Gastrocnemius medialis (tissue), 4 donors: Measurements from ENCODE around the gene NDRG4. TPM values are rescaled to one million over a fixed set of nuclear protein-coding genes. Genes with fewer than 3 reads are reported as not detected.

Experiments
- ATAC-seq, 2 donors: fragments of 150-250 bp; one replicate each; pipeline ENCODE4 v1.9.1; 2016
- DNase-seq, 2 donors: peaks; one replicate each; pipeline ENCODE4 v3.0.0-alpha.2; 2019
- H3K27ac ChIP-seq, 4 donors: fragments of 200-600 bp; sonication (generic); 1 replicate in 1 of 4; 2 replicates in 3 of 4; pipeline ENCODE4 v1.5.1; 2016 to 2018; ENCODE audit warnings: mild to moderate bottlenecking in 2 of 4, moderate library complexity in 1 of 4
- H3K27me3 ChIP-seq, 3 donors: fragments of 200-600 bp; sonication (generic) in 2 of 3; 1 replicate in 1 of 3; 2 replicates in 2 of 3; pipeline versions ENCODE4 v1.5.1 to v1.6.0; 2016 to 2019; ENCODE audit warnings: mild to moderate bottlenecking in 1 of 3, moderate library complexity in 1 of 3
- H3K36me3 ChIP-seq, 2 donors: fragments of 200-600 bp; sonication (generic) in 1 of 2; one replicate each; pipeline ENCODE4 v1.5.1; 2017 to 2018
- H3K4me1 ChIP-seq, 2 donors: fragments of 200-600 bp; sonication (generic) in 1 of 2; one replicate each; pipeline ENCODE4 v1.5.1; 2016 to 2017; ENCODE audit warnings: mild to moderate bottlenecking in 2 of 2
- H3K4me3 ChIP-seq, 4 donors: fragments of 200-600 bp; sonication (generic) in 3 of 4; 1 replicate in 1 of 4; 2 replicates in 3 of 4; pipeline ENCODE4 v1.5.1; 2016 to 2019; ENCODE audit warnings: mild to moderate bottlenecking in 2 of 4
- H3K9me3 ChIP-seq, 3 donors: fragments of 200-600 bp; sonication (generic) in 2 of 3; 1 replicate in 1 of 3; 2 replicates in 2 of 3; pipeline ENCODE4 v1.5.1; 2016 to 2019
- CTCF ChIP-seq, 5 experiments: fragments of 450-650 bp in 3 of 5; fragments of 200-600 bp in 2 of 5; sonication (generic) in 2 of 5; IDR thresholded peaks in 4 of 5; conservative IDR thresholded peaks in 1 of 5; 1 replicate in 4 of 5; 2 replicates in 1 of 5; pipeline ENCODE4 v1.5.1; 2016 to 2019; ENCODE audit warnings: antibody characterized with exemption in 5 of 5, mild to moderate bottlenecking in 3 of 5, moderate library complexity in 3 of 5
- POLR2A ChIP-seq, 2 donors: fragments of 450-650 bp; IDR thresholded peaks; one replicate each; pipeline ENCODE4 v1.6.1; 2017; ENCODE audit warnings: antibody characterized with exemption in 2 of 2, mild to moderate bottlenecking in 2 of 2, moderate library complexity in 2 of 2
- in situ Hi-C, 4 donors: fragments of 200-750 bp; cut with MboI; loops; one replicate each; pipeline versions ENCODE4 v1.15.0 to v1.8.0; 2017; ENCODE audit warnings: low sequenced_read_pairs in 4 of 4
- intact Hi-C: fragments of 100-400 bp; cut with DNase I; formaldehyde crosslinking; loops from one replicate; pipeline ENCODE4 v1.15.1; 2023; ENCODE audit warnings: low total_unique reads
- total RNA-seq, 4 donors: library from RNA; depleted of rRNA; stranded (reverse); fragments of >200 nt; gene quantifications; one replicate each; pipeline versions ENCODE4 v1.1.0 to v1.2.3, GENCODE V29; 2016

Gene NDRG4
- total RNA-seq, 4 donors from 2014 or later: 2.0 to 13.3 (median 6.5) TPM

GRCh38 chr16:58464047-58464915 lies 35.7 kb upstream of the NDRG4 start:
- H3K4me3 ChIP-seq: peak overlapping the region; percentile 46 to 69 (median 58)
- DNase-seq (no peak), ATAC-seq (peak in 1 of 2 donors; percentile 32)
- H3K36me3 ChIP-seq: no peaks in the 10 kb centered on the region
- in situ Hi-C loops (no loop called here), intact Hi-C loops (no loop called here)
- TF ChIP-seq POLR2A (IDR thresholded peaks at IDR 0.05): no peak
- TF ChIP-seq CTCF (IDR thresholded peaks at IDR 0.05 in 4 of 5, conservative IDR thresholded peaks at IDR 0.05 in 1 of 5): no peak
- H3K27ac ChIP-seq: peak overlapping the region in 1 of 4 donors; percentile 54
- peaks cover 0 to 7% of the 10 kb centered on the region in 2 donors for H3K4me1 ChIP-seq
- H3K9me3 ChIP-seq: no peaks in the 10 kb centered on the region
- H3K27me3 ChIP-seq: peaks cover 36 to 52% (median 37%) of the 10 kb centered on the region in 3 donors

GRCh38 chr16:58464916-58465731 lies 34.8 kb upstream of the NDRG4 start:
- Histone ChIP-seq H3K27me3 (peaks cover 36 to 52% (median 40%) of the 10 kb centered on the region in 3 donors), H3K27ac (peak overlapping the region in 1 of 4 donors; percentile 54), H3K36me3 (no peaks in the 10 kb centered on the region), H3K4me3 (peak overlapping the region; percentile 46 to 69 (median 58)), H3K9me3 (no peaks in the 10 kb centered on the region), H3K4me1 (peaks cover 0 to 7% of the 10 kb centered on the region in 2 donors)
- DNase-seq (no peak), ATAC-seq (no peak)
- TF ChIP-seq POLR2A (IDR thresholded peaks at IDR 0.05): no peak
- TF ChIP-seq CTCF (IDR thresholded peaks at IDR 0.05 in 4 of 5, conservative IDR thresholded peaks at IDR 0.05 in 1 of 5): no peak
- in situ Hi-C loops: no loop called here
- intact Hi-C loops: no loop called here

GRCh38 chr16:58465817-58466216 lies 34.1 kb upstream of the NDRG4 start:
- ATAC-seq (no peak), DNase-seq (no peak)
- Histone ChIP-seq H3K27me3 (peaks cover 36 to 52% (median 40%) of the 10 kb centered on the region in 3 donors), H3K36me3 (no peaks in the 10 kb centered on the region), H3K27ac (no peak overlapping the region), H3K4me3 (no peak overlapping the region), H3K4me1 (peaks cover 0 to 7% of the 10 kb centered on the region in 2 donors), H3K9me3 (no peaks in the 10 kb centered on the region)
- TF ChIP-seq CTCF (IDR thresholded peaks at IDR 0.05 in 4 of 5, conservative IDR thresholded peaks at IDR 0.05 in 1 of 5): no peak
- no peak for TF ChIP-seq POLR2A (IDR thresholded peaks at IDR 0.05)
- intact Hi-C loops: no loop called here
- in situ Hi-C loops: no loop called here

- DNase-seq (no peak), ATAC-seq (no peak)
- Histone ChIP-seq H3K27me3 (peaks cover 36 to 52% (median 40%) of the 10 kb centered on the region in 3 donors), H3K36me3 (no peaks in the 10 kb centered on the region), H3K4me1 (peaks cover 0 to 7% of the 10 kb centered on the region in 2 donors), H3K9me3 (no peaks in the 10 kb centered on the region), H3K4me3 (no peak overlapping the region), H3K27ac (no peak overlapping the region)
- no peak for TF ChIP-seq CTCF (IDR thresholded peaks at IDR 0.05 in 4 of 5, conservative IDR thresholded peaks at IDR 0.05 in 1 of 5)
- in situ Hi-C loops: no loop called here
- intact Hi-C loops: no loop called here
Observed at GRCh38 chr16:58466396-58466795, 33.5 kb upstream of the NDRG4 start.
